HFFc6 (cell line): ENCODE measurements around the gene DDC. TPM values are rescaled to one million over a fixed set of nuclear protein-coding genes. Genes with fewer than 3 reads are reported as not detected.

ENCODE experiments used
- DNase-seq: peaks from one replicate; pipeline ENCODE4 v3.0.0-alpha.2; 2018
- H3K27ac Mint-ChIP-seq: 2 replicates; pipeline ENCODE4 v1.8.0; 2020; ENCODE audit warnings: mild to moderate bottlenecking, mixed read lengths
- H3K27me3 Mint-ChIP-seq: 2 replicates; pipeline ENCODE4 v1.8.0; 2021; ENCODE audit warnings: mild to moderate bottlenecking, moderate library complexity, mixed read lengths; ENCODE audit not compliant: insufficient read depth
- H3K36me3 Mint-ChIP-seq: 2 replicates; pipeline ENCODE4 v1.8.0; 2021; ENCODE audit warnings: low read depth, mixed read lengths
- H3K4me1 Mint-ChIP-seq: 2 replicates; pipeline ENCODE4 v1.8.0; 2020; ENCODE audit warnings: low read depth, mixed read lengths
- H3K4me3 Mint-ChIP-seq: 2 replicates; pipeline ENCODE4 v1.8.0; 2020; ENCODE audit warnings: mild to moderate bottlenecking, moderate library complexity, mixed read lengths
- H3K9me3 Mint-ChIP-seq: 2 replicates; pipeline ENCODE4 v1.8.0; 2020; ENCODE audit warnings: mild to moderate bottlenecking, mixed read lengths
- CTCF ChIP-seq: fragments of 200-600 bp; sonication (generic); IDR thresholded peaks from 2 replicates; pipeline ENCODE4 v1.5.0; 2021; ENCODE audit warnings: antibody characterized with exemption, mild to moderate bottlenecking
- total RNA-seq, 6 experiments: library from RNA; stranded (reverse); fragmentation: NEBNext Ultra II Directional; extraction: Animal tissue kit (Norgen Biotek cat#: 25700); gene quantifications; 2 replicates in 1 of 6; 3 replicates in 5 of 6; pipeline ENCODE4 v1.2.3, GENCODE V29; 2021

Gene DDC
- total RNA-seq, 6 experiments from 2014 or later, result not detected

GRCh38 chr7:50513166-50513871, 51.9 kb downstream of the DDC start:
- Mint-ChIP-seq H3K27me3 (peaks cover 19% of the 10 kb centered on the region), H3K36me3 (no peaks in the 10 kb centered on the region), H3K4me3 (no peak overlapping the region), H3K27ac (no peak overlapping the region), H3K4me1 (peaks cover 6% of the 10 kb centered on the region), H3K9me3 (no peaks in the 10 kb centered on the region; the same call in 1 of the 2 replicates)
- no peak for TF ChIP-seq CTCF
- no peak for DNase-seq

GRCh38 chr7:50512384-50512783, 52.8 kb downstream of the DDC start:
- no peak for TF ChIP-seq CTCF
- peaks cover 20% of the 10 kb centered on the region for H3K27me3 Mint-ChIP-seq
- H3K27ac Mint-ChIP-seq, result no peak overlapping the region
- no peaks in the 10 kb centered on the region; the same call in 1 of the 2 replicates for H3K9me3 Mint-ChIP-seq
- DNase-seq, result no peak
- no peak overlapping the region for H3K4me3 Mint-ChIP-seq
- no peaks in the 10 kb centered on the region for H3K36me3 Mint-ChIP-seq
- H3K4me1 Mint-ChIP-seq, result peaks cover 6% of the 10 kb centered on the region

- H3K4me3 Mint-ChIP-seq, result no peak overlapping the region
- H3K36me3 Mint-ChIP-seq, result no peaks in the 10 kb centered on the region
- H3K4me1 Mint-ChIP-seq, result peaks cover 6% of the 10 kb centered on the region
- DNase-seq, result no peak
- no peak for TF ChIP-seq CTCF
- H3K27ac Mint-ChIP-seq, result no peak overlapping the region
- H3K9me3 Mint-ChIP-seq, result no peaks in the 10 kb centered on the region
- H3K27me3 Mint-ChIP-seq, result peaks cover 18% of the 10 kb centered on the region
These were observed 55.7 kb downstream of the DDC start for GRCh38 chr7:50509459-50509858.

GRCh38 chr7:50508471-50508943, 56.7 kb downstream of the DDC start:
- no peak for DNase-seq
- no peaks in the 10 kb centered on the region for H3K9me3 Mint-ChIP-seq
- no peak overlapping the region for H3K27ac Mint-ChIP-seq
- H3K4me1 Mint-ChIP-seq, result peaks cover 6% of the 10 kb centered on the region
- H3K27me3 Mint-ChIP-seq, result peaks cover 11% of the 10 kb centered on the region
- no peaks in the 10 kb centered on the region for H3K36me3 Mint-ChIP-seq
- no peak for TF ChIP-seq CTCF
- H3K4me3 Mint-ChIP-seq, result no peak overlapping the region

- Mint-ChIP-seq H3K4me3 (no peak overlapping the region), H3K27ac (no peak overlapping the region), H3K9me3 (no peaks in the 10 kb centered on the region), H3K27me3 (peaks cover 11% of the 10 kb centered on the region), H3K4me1 (peaks cover 6% of the 10 kb centered on the region), H3K36me3 (no peaks in the 10 kb centered on the region)
- DNase-seq, result no peak
- TF ChIP-seq CTCF, result no peak
These were observed 57.2 kb downstream of the DDC start for GRCh38 chr7:50507898-50508470.
